MM.1S (cell line): ENCODE data around the gene GEMIN2.
"Not testable (repeated sequence)": the region's sequence is repeated elsewhere in the genome, so short reads cannot be mapped to it uniquely, and the experiment has no call there.

Experiments used
- DNase-seq: peaks from one replicate; pipeline ENCODE4 v3.0.0-alpha.2; 2015
- H2AFZ ChIP-seq: fragments of 300-600 bp; sonication (generic); 2 replicates; pipeline ENCODE4 v1.6.0; 2016; ENCODE audit warnings: antibody characterized with exemption, low read length
- H3F3A ChIP-seq: fragments of 300-600 bp; sonication (generic); 2 replicates; pipeline ENCODE4 v1.6.1; 2016; ENCODE audit warnings: mild to moderate bottlenecking, antibody characterized with exemption, low read length, moderate library complexity, mixed read lengths; ENCODE audit not compliant: insufficient read depth
- H3K27ac ChIP-seq: fragments of 300-600 bp; sonication (generic); 2 replicates; pipeline ENCODE4 v1.5.1; 2016; ENCODE audit warnings: mild to moderate bottlenecking, low read length
- H3K27me3 ChIP-seq: fragments of 300-600 bp; sonication (generic); replicated peaks from 2 replicates; pipeline ENCODE4 v1.6.0; 2016; ENCODE audit warnings: low read length; ENCODE audit not compliant: insufficient read depth
- H3K36me3 ChIP-seq: fragments of 300-600 bp; sonication (generic); replicated peaks from 2 replicates; pipeline ENCODE4 v1.6.1; 2016; ENCODE audit warnings: mild to moderate bottlenecking, low read length, mixed read lengths; ENCODE audit not compliant: insufficient read depth
- H3K4me1 ChIP-seq: fragments of 300-600 bp; sonication (generic); 2 replicates; pipeline ENCODE4 v1.6.1; 2016; ENCODE audit warnings: low read length, mixed read lengths
- H3K4me2 ChIP-seq: fragments of 300-600 bp; sonication (generic); 2 replicates; pipeline ENCODE4 v1.6.0; 2016; ENCODE audit warnings: low read depth, low read length
- H3K4me3 ChIP-seq: fragments of 300-600 bp; sonication (generic); 2 replicates; pipeline ENCODE4 v1.5.1; 2016; ENCODE audit warnings: low read length, mixed read lengths
- H3K79me2 ChIP-seq: fragments of 300-600 bp; sonication (generic); 2 replicates; pipeline ENCODE4 v1.6.1; 2016; ENCODE audit warnings: mixed run types, low read length, mixed read lengths
- H3K9ac ChIP-seq: fragments of 300-600 bp; sonication (generic); 2 replicates; pipeline ENCODE4 v1.6.1; 2016; ENCODE audit warnings: low read length, mixed read lengths
- H3K9me2 ChIP-seq: fragments of 300-600 bp; sonication (generic); replicated peaks from 2 replicates; pipeline ENCODE4 v1.6.1; 2016; ENCODE audit warnings: mild to moderate bottlenecking, low read length, mixed read lengths; ENCODE audit not compliant: insufficient read depth
- H3K9me3 ChIP-seq: fragments of 300-600 bp; sonication (generic); replicated peaks from 2 replicates; pipeline ENCODE4 v1.6.1; 2016; ENCODE audit warnings: mild to moderate bottlenecking, low read length, mixed read lengths; ENCODE audit not compliant: insufficient read depth
- H4K20me1 ChIP-seq: fragments of 300-600 bp; sonication (generic); 2 replicates; pipeline ENCODE4 v1.6.1; 2016; ENCODE audit warnings: mild to moderate bottlenecking, low read length, moderate library complexity, mixed read lengths; ENCODE audit not compliant: insufficient read depth
- CTCF ChIP-seq: fragments of 300-600 bp; sonication (generic); IDR thresholded peaks from 2 replicates; pipeline ENCODE4 v1.5.1; 2016; ENCODE audit warnings: antibody characterized with exemption, low read length, mixed read lengths
- EZH2 ChIP-seq: fragments of 300-600 bp; sonication (generic); optimal IDR thresholded peaks from 2 replicates; pipeline ENCODE3; 2017; ENCODE audit warnings: low read depth, mild to moderate bottlenecking, antibody characterized with exemption, low read length, mixed read lengths
- EZH2phosphoT487 ChIP-seq: fragments of 300-600 bp; sonication (generic); IDR thresholded peaks from 2 replicates; pipeline ENCODE4 v1.6.1; 2018; ENCODE audit warnings: antibody characterized with exemption, low read length

GEMIN2 gene

GRCh38 chr14:39114073-39114838 lies at the start of gene GEMIN2:
TSS of gene GEMIN2 (plus strand) at chr14:39114323. CDS start at chr14:39114339, 16 bp downstream.
- DNase-seq, result peak; percentile 94
- H3K4me3 ChIP-seq, result peak within 1 kb of the TSS; percentile 84
- H3K9me3 ChIP-seq, result no peaks in the 10 kb centered on the region
- TF ChIP-seq EZH2phosphoT487 (no peak), CTCF (no peak), EZH2 (no peak)
- no peaks in the 10 kb centered on the region for H3K27me3 ChIP-seq
- peak within 1 kb of the TSS; percentile 49 for H3K9ac ChIP-seq
- peak within 1 kb of the TSS; percentile 78 for H2AFZ ChIP-seq
- H3K4me2 ChIP-seq, result peak within 1 kb of the TSS; percentile 70
- H3K36me3 ChIP-seq, result no peaks in the 10 kb centered on the region
- H3K27ac ChIP-seq, result peak within 1 kb of the TSS; percentile 63; the same call in 1 of the 2 replicates
- no peaks in the 10 kb centered on the region for H4K20me1 ChIP-seq
- H3F3A ChIP-seq, result peaks cover 10% of the 10 kb centered on the region
- H3K79me2 ChIP-seq, result no peaks in the 10 kb centered on the region
- no peaks in the 10 kb centered on the region for H3K9me2 ChIP-seq
- peaks cover 5% of the 10 kb centered on the region; the same call in 1 of the 2 replicates for H3K4me1 ChIP-seq

GRCh38 chr14:39069169-39069805 lies 44.8 kb upstream of the GEMIN2 start:
- not testable (repeated sequence) for H3K27me3 ChIP-seq

GRCh38 chr14:39069923-39070322 lies 44.2 kb upstream of the GEMIN2 start:
- Histone ChIP-seq H3K36me3 (no peaks in the 10 kb centered on the region), H4K20me1 (no peaks in the 10 kb centered on the region), H3K4me3 (no peak overlapping the region), H3K9me2 (no peaks in the 10 kb centered on the region), H3K27ac (no peak overlapping the region), H3K4me2 (no peak overlapping the region), H3K27me3 (no peaks in the 10 kb centered on the region), H3K4me1 (no peaks in the 10 kb centered on the region), H3F3A (no peaks in the 10 kb centered on the region), H3K9ac (no peak overlapping the region), H2AFZ (no peak overlapping the region), H3K9me3 (no peaks in the 10 kb centered on the region), H3K79me2 (no peaks in the 10 kb centered on the region)
- DNase-seq, result no peak
- no peak for TF ChIP-seq EZH2phosphoT487
- no peak for TF ChIP-seq EZH2
- TF ChIP-seq CTCF, result no peak

More at GRCh38 chr14:39069169-39069805, 44.8 kb upstream of the GEMIN2 start:
- H3K9me2 ChIP-seq, H3K9ac ChIP-seq, H4K20me1 ChIP-seq, H3F3A ChIP-seq, DNase-seq, H3K4me1 ChIP-seq, H3K27ac ChIP-seq, H3K36me3 ChIP-seq, H3K79me2 ChIP-seq, H3K9me3 ChIP-seq, H2AFZ ChIP-seq, H3K4me3 ChIP-seq, H3K4me2 ChIP-seq: not testable (repeated sequence)

GRCh38 chr14:39071096-39071495 lies 43.0 kb upstream of the GEMIN2 start:
- Histone ChIP-seq H3K4me1 (no peaks in the 10 kb centered on the region), H2AFZ (no peak overlapping the region), H3K9ac (no peak overlapping the region), H3K27me3 (no peaks in the 10 kb centered on the region), H3F3A (no peaks in the 10 kb centered on the region), H3K27ac (no peak overlapping the region), H3K9me2 (no peaks in the 10 kb centered on the region), H4K20me1 (no peaks in the 10 kb centered on the region), H3K9me3 (no peaks in the 10 kb centered on the region), H3K4me2 (no peak overlapping the region), H3K79me2 (no peaks in the 10 kb centered on the region), H3K36me3 (no peaks in the 10 kb centered on the region), H3K4me3 (no peak overlapping the region)
- TF ChIP-seq EZH2 (no peak), EZH2phosphoT487 (no peak), CTCF (no peak)
- DNase-seq, result no peak
